GDM1 (cell line): ENCODE measurements around the gene SH3BGRL2.
"Not testable (repeated sequence)": the region's sequence is repeated elsewhere in the genome, so short reads cannot be mapped to it uniquely, and the experiment has no call there.

Source experiments
- DNase-seq: peaks from one replicate; lab custom pipeline; 2025; lab: John Stamatoyannopoulos, UW

Gene SH3BGRL2

DNA sequence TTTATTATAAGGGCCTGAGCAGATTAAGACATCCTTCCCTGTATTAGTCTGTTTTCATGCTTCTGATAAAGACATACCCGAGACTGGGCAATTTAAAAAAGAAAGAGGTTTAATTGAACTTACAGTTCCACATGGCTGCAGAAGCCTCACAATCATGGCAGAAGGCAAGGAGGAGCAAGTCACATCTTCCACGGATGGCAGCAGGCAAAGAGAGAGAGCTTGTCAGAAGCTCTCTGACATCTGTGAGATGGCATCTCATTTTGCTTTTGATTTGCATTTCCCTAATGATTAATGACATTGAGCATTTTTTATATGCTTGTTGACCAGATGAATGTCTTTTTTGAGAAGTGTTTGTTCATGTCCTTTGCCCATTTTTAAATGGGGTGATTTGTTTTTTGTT lies 114.2 kb downstream of the SH3BGRL2 start:
- not testable (repeated sequence) for DNase-seq

DNA sequence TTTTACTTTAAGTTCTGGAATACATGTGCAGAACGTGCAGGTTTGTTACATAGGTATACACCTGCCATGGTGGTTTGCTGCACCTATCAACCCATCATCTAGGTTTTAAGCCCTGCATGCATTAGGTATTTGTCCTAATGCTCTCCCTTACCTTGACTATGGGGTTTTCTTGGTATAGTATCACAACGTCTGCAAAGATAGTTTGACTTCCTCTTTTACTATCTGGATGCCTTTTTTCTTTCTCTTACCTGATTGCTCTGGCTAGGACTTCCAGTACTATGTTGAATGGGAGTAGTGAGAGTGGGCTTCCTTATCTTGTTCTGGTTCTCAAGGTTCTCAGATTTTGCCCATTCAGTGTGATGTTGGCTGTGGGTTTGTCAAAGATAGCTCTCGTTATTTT lies 115.2 kb downstream of the SH3BGRL2 start:
- DNase-seq = not testable (repeated sequence)

DNA sequence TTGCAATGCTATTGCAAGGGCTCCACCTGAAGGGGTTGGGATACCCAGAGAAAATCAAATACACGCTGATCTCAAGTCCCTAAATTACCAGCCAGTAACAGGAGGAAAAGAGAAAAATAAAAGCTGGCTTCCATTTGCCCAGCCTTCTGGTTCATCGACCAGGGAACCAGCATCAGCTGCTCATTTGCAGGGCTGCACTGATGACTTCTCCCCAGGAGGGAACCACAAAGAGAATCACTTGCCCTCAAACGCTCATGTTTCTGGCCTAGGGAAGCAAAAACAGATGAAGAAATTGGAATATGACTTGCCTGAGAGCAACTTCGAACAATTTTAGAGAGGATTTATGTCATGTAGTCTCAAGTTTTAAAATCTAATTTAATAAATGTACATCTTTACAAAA lies 119.7 kb downstream of the SH3BGRL2 start:
- DNase-seq = no peak
